ENCODE measurements around the gene KSR1.

Gene KSR1

GRCh38 chr17:27558341-27558740 is 102.1 kb downstream of the KSR1 start:
- DNase-seq: no peak

DNA sequence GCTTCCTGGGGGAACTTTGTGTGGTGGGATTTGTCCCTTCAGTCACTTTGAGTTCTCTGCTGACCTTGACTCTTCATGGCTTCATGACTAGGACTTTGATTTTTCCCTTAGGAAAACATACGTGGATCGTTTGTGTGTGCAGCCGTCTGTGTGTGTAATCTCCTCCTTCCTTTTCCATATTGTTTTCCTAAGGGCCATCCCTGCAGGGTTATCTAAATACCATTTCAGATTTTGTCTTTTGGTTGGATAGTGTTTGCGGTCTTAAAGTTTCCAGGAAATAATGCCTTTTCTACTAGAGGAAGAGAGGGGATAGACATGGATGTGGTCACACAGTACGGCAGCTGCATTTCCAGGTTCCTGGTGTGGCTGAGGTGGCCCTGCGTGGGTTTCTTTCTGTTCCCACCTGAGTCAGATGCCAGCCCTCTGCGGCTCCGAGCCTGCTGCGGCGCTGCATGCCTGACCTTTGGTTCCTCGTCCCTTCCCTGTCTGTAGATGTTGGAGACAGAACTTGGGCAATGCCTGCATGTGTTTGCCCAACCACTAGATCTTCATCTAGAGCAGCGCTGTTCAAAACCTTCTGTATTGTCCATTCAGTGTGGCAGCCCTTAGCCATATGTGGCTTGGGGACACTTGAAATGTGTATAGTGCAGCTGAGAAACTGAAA is 102.7 kb downstream of the KSR1 start:
- DNase-seq: no peak

- no peak for DNase-seq
Observed at GRCh38 chr17:27559506-27560481, 103.5 kb downstream of the KSR1 start.

DNA sequence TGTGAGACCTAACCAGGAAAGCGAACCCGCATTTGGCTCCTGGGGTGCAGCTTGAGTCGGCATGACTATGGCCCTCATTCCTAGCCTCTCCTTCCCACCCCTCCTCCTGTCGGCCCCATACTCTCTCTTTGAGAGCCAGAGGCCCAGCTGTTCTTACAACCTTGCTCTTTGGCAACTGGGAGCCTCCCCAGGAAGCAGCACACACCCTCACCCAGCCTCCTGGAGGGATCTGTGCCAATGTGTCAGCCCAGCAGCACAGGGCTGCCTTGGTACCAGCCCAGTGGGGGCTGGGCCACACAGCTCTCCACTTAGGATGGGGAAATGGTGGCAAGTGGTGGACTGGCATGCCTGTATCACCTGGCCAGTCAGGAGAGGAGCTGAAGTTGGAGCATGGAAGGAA is 104.4 kb downstream of the KSR1 start:
- no peak for DNase-seq

DNA sequence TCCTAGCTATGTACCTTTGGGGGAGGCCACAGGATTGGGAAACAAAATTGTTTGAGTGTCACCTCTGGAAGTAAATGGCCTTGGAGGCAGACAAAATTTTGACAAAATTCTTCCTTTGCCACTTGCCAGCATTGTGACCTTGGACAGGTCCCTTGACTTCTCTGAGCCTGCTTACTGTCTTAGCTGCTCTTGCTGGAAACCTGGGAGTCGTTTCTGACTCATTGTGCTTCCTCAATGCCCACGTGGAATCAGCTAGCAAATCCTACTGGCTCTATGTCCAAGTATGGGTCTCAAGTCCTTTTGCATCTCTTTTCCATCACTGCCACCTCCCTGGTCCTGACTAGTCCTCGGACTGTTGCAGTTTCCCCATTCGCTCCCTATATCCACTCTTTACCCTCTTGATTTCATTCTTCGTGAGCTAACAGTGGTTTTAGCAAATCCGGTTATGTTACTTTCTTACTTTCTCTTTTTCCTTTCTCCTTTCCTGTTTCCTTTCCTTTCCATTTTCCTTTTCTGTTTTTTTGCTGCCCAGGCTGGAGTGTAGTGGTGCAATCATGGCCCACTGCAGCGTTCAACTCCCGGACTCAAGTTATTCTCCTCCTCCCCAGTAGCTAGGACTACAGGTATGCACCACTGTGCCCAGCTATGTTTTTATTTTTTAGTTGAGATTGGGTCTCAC is 106.7 kb downstream of the KSR1 start:
- no peak for DNase-seq

GRCh38 chr17:27563532-27563931 is 107.3 kb downstream of the KSR1 start:
- no peak for DNase-seq

DNA sequence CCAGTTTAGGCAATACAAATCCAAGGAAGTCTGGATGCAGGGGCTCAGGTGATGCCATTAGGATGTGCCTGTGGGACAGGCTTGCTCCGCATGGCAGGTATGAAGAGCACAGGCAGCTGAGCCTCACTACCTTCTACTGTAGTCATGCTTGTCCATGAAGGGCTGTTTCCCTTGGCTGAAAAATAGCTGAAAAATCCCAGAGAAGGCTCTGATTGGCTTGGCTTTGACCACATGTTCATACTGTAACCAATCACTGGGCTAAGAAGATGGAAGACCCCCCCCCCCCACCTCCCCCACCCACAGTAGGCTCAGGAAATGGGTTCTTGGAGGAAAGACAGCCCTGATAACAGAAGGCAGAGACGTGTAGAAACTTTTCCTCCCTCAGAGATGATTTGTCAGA is 108.2 kb downstream of the KSR1 start:
- DNase-seq: no peak

DNA sequence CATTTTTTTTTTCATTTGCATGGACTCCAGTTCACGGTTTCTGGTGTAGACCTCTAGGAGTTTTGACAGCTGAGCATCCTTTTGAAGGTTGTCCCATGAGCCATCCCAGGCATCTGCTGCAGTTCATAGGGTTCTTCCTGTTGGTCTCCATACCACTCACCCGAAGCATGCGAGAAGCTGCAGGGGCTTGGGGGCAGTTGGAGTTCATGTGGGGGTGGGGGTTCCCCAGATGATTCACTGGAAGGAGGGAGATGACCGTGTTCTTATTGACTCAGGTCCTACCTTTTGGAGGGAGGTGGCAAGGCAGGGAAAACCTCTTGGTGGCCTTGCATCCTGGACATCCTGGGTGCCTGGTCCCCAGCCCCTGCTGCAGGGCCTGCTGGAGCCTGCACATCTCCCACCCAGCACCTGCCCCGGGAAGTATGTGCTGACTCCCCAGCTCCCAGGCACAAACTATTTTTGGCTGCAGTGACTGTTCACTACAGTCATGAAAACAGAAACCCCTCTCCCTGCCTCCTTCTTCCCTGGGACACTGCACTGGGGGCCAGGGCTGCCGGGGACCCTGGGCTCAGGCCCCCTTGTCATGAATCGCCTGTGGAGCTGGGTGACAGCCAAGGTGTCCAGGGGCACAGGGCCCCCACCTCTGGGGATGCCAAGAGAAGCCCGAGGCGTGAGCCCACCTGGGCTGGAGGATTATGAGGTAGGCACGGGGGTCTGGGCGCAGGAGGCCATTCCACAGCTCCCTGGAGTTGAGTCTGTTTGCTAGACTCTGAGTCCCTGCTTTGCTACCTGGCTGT is 109.8 kb downstream of the KSR1 start:
- DNase-seq: no peak

- no peak for DNase-seq
Observed at GRCh38 chr17:27566671-27567562, 110.7 kb downstream of the KSR1 start.

DNA sequence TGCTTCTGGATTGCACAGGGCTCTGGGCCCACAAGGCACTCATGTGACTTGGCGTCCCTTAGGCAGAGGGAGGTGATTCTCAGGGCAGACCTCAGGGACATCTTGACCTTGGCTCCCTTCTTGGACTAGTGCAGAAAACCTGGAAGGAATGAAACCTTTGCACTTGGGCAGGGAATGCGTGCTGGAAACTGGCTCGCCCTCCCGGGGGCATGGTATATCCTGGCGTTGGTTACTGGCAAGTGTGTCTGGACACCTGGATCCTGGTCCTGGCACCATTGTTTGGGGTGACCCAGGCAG is 111.3 kb downstream of the KSR1 start:
- no peak for DNase-seq

GRCh38 chr17:27568216-27568615 is 112.0 kb downstream of the KSR1 start:
- no peak for DNase-seq

GRCh38 chr17:27568811-27569210 is 112.6 kb downstream of the KSR1 start:
- no peak for DNase-seq

GRCh38 chr17:27569257-27569722 is 113.0 kb downstream of the KSR1 start:
- peak; percentile 91 for DNase-seq

DNA sequence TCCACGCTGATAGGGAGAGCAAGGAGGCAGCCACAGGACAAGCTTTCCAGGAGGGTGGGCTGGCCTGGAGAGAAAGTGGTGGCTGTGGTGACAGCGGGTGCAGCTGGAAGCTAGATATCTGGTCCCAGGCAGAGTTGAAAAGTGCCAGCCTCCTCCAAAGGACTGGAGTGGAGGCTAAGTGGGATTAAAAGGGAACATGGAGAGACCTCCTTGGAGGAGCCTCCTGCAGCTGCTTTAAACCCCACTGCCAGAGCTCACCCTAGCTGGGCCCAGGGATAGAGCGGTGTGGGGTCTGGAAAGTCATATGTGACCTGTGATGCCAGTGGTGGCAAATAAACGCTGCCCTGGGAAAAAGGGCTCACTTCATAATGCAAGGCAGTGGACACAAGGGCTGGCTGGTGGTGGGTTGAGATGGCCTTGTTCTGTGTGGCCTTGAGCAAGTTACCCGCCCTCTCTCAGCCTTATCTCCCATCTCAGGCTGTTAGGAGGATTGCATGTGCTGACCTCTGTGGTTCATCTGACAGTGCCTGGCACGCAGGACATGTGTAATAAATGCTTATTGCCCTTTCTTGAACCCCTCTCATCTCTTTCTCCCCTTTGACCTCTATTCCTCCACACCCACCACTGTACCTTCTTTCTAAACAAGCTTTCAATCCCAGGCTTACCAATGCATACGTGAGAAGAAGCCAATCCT is 113.8 kb downstream of the KSR1 start:
- no peak for DNase-seq

GRCh38 chr17:27570578-27570914 is 114.3 kb downstream of the KSR1 start:
- DNase-seq: no peak

GRCh38 chr17:27571563-27572352 is 115.5 kb downstream of the KSR1 start:
- no peak for DNase-seq

DNA sequence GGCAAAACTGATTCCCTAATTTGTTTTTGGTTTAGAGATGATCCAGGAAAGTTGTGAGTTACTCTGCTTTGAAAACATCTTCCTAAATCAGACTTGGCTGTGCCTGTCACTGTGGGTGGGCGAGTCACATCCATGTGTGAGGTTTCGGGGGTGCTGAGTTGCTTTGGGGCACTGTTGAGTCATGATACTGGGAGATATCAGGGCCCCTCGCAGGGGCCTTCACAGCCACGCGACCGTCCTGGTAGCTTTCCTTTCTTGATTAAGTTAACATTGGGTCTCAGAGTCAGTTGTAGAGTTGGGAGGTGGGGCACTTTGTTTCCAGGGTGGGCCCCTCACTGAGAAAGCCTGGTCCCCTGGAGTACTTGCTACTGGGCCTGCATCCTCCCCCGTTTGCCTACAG is 116.4 kb downstream of the KSR1 start:
- DNase-seq: no peak

DNA sequence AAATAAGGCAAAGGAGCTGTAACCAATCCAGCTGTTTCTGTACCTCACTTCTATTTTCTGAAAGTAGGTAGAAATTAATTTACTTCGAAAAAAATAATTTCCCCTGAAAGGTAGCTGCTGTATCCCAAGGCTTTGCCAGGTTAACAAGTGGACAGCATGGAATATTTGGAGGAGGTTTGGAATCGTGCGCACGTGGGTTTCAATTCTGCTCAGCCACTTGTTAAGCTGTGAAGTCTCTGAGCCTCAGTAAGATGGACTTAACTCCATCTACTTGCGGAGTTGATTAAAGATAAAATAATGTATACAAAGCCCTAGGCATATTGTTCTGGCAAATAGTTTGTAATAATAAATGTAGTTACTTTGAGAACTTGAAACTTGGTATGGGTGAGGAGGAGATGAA is 117.3 kb downstream of the KSR1 start:
- no peak for DNase-seq

- no peak for DNase-seq
Observed at GRCh38 chr17:27573971-27574525, 117.8 kb downstream of the KSR1 start.

Data from islet precursor cell (in vitro differentiated cells).